ENCODE data around the gene ATP4B. TPM values are rescaled to one million over a fixed set of nuclear protein-coding genes. Genes with fewer than 3 reads are reported as not detected.

Gene ATP4B
- total RNA-seq, 1 donor from 2014 or later = not detected

- TF ChIP-seq CTCF (IDR thresholded peaks at IDR 0.05; ENCODE audit: partially characterized antibody, unreplicated experiment) = no peak
- Mint-ChIP-seq H3K27me3 (ENCODE audit: unreplicated experiment) (peaks cover 3% of the 10 kb centered on the region), H3K4me3 (ENCODE audit: unreplicated experiment) (no peak overlapping the region), H3K36me3 (ENCODE audit: unreplicated experiment) (peaks cover 16% of the 10 kb centered on the region), H3K27ac (ENCODE audit: unreplicated experiment) (no peak overlapping the region), H3K4me1 (ENCODE audit: low read depth, unreplicated experiment) (peaks cover 19% of the 10 kb centered on the region), H3K9me3 (ENCODE audit: unreplicated experiment) (peaks cover 16% of the 10 kb centered on the region)
- DNase-seq = no peak
These were observed 50.7 kb downstream of the ATP4B start for GRCh38 chr13:113607056-113607888.

GRCh38 chr13:113605866-113606438, 52.0 kb downstream of the ATP4B start:
- Mint-ChIP-seq H3K9me3 (ENCODE audit: unreplicated experiment) (peaks cover 23% of the 10 kb centered on the region), H3K27me3 (ENCODE audit: unreplicated experiment) (peaks cover 3% of the 10 kb centered on the region), H3K4me3 (ENCODE audit: unreplicated experiment) (no peak overlapping the region), H3K27ac (ENCODE audit: unreplicated experiment) (no peak overlapping the region), H3K4me1 (ENCODE audit: low read depth, unreplicated experiment) (peaks cover 26% of the 10 kb centered on the region), H3K36me3 (ENCODE audit: unreplicated experiment) (peaks cover 12% of the 10 kb centered on the region)
- no peak for TF ChIP-seq CTCF (IDR thresholded peaks at IDR 0.05; ENCODE audit: partially characterized antibody, unreplicated experiment)
- DNase-seq = no peak

- H3K4me1 Mint-ChIP-seq (ENCODE audit: low read depth, unreplicated experiment) = peaks cover 24% of the 10 kb centered on the region
- peaks cover 19% of the 10 kb centered on the region for H3K9me3 Mint-ChIP-seq (ENCODE audit: unreplicated experiment)
- DNase-seq = no peak
- peaks cover 6% of the 10 kb centered on the region for H3K27me3 Mint-ChIP-seq (ENCODE audit: unreplicated experiment)
- H3K27ac Mint-ChIP-seq (ENCODE audit: unreplicated experiment) = no peak overlapping the region
- peaks cover 14% of the 10 kb centered on the region for H3K36me3 Mint-ChIP-seq (ENCODE audit: unreplicated experiment)
- H3K4me3 Mint-ChIP-seq (ENCODE audit: unreplicated experiment) = no peak overlapping the region
- no peak for TF ChIP-seq CTCF (IDR thresholded peaks at IDR 0.05; ENCODE audit: partially characterized antibody, unreplicated experiment)
These were observed 52.5 kb downstream of the ATP4B start for GRCh38 chr13:113605461-113605860.

GRCh38 chr13:113604186-113604585, 53.8 kb downstream of the ATP4B start:
- no peak for DNase-seq
- Mint-ChIP-seq H3K27me3 (ENCODE audit: unreplicated experiment) (peaks cover 6% of the 10 kb centered on the region), H3K4me3 (ENCODE audit: unreplicated experiment) (no peak overlapping the region), H3K4me1 (ENCODE audit: low read depth, unreplicated experiment) (peaks cover 19% of the 10 kb centered on the region), H3K36me3 (ENCODE audit: unreplicated experiment) (peaks cover 25% of the 10 kb centered on the region), H3K9me3 (ENCODE audit: unreplicated experiment) (peaks cover 17% of the 10 kb centered on the region), H3K27ac (ENCODE audit: unreplicated experiment) (no peak overlapping the region)
- TF ChIP-seq CTCF (IDR thresholded peaks at IDR 0.05; ENCODE audit: partially characterized antibody, unreplicated experiment) = no peak

Measured in glutamatergic neuron (in vitro differentiated cells).